GM21447 (cell line): Measurements from ENCODE around the gene SPATA19.

Experiments used
- ATAC-seq: cut with Tn5 transposase; IDR thresholded peaks from one replicate; pipeline ENCODE4 v1.9.1; 2021; ENCODE audit not compliant: unreplicated experiment

SPATA19 gene

GRCh38 chr11:133835593-133836548 is 9.4 kb downstream of the SPATA19 start:
- ATAC-seq, result no peak

GRCh38 chr11:133834682-133835592 is 10.4 kb downstream of the SPATA19 start:
- peak; percentile 85 for ATAC-seq

- no peak for ATAC-seq
These were observed 11.2 kb downstream of the SPATA19 start for GRCh38 chr11:133833898-133834681.

- no peak for ATAC-seq
These were observed 12.1 kb downstream of the SPATA19 start for GRCh38 chr11:133832991-133833897.

GRCh38 chr11:133832096-133832990 is 13.0 kb downstream of the SPATA19 start:
- no peak for ATAC-seq

- ATAC-seq, result no peak
These were observed 14.1 kb downstream of the SPATA19 start for GRCh38 chr11:133830931-133831907.

- ATAC-seq, result no peak
These were observed 15.7 kb downstream of the SPATA19 start for GRCh38 chr11:133829566-133829965.

- ATAC-seq, result no peak
These were observed 16.4 kb downstream of the SPATA19 start for GRCh38 chr11:133828871-133829270.

- ATAC-seq, result no peak
These were observed 17.8 kb downstream of the SPATA19 start for GRCh38 chr11:133827556-133827955.

- no peak for ATAC-seq
These were observed 18.4 kb downstream of the SPATA19 start for GRCh38 chr11:133826866-133827265.

GRCh38 chr11:133825666-133826065 is 19.6 kb downstream of the SPATA19 start:
- ATAC-seq, result no peak

GRCh38 chr11:133825156-133825555 is 20.2 kb downstream of the SPATA19 start:
- ATAC-seq, result no peak

- no peak for ATAC-seq
These were observed 20.7 kb downstream of the SPATA19 start for GRCh38 chr11:133824593-133824992.

GRCh38 chr11:133823614-133824013 is 21.7 kb downstream of the SPATA19 start:
- ATAC-seq, result no peak

- ATAC-seq, result no peak
These were observed 22.1 kb downstream of the SPATA19 start for GRCh38 chr11:133823211-133823610.

- no peak for ATAC-seq
These were observed 23.5 kb downstream of the SPATA19 start for GRCh38 chr11:133821776-133822175.

GRCh38 chr11:133819746-133820315 is 25.5 kb downstream of the SPATA19 start:
- ATAC-seq, result no peak
